ENCODE data around the gene P4HA2. TPM values are rescaled to one million over a fixed set of nuclear protein-coding genes. Genes with fewer than 3 reads are reported as not detected.

The P4HA2 gene
- total and polyA plus RNA-seq, 2 of the 8 experiments (the other 6 are each of a cell fraction or from before 2014, with no cell fraction given), result 7.4 to 9.3 TPM

GRCh38 chr5:132227485-132228240 is at the start of gene P4HA2 (continued):
- no peak for TF ChIP-seq CHD7 (IDR thresholded peaks at IDR 0.05; ENCODE audit: insufficient replicate concordance, low read length)
- TF ChIP-seq SIX5 (IDR thresholded peaks at IDR 0.05; ENCODE audit: low read depth, low read length), result no peak
- peak in 1 of 2 experiments; percentile 54; a peak in 1 of 3 replicates for TF ChIP-seq POLR2A (IDR thresholded peaks at IDR 0.05; ENCODE audit: control extremely low read depth in 1 of 2, low read depth in 2 of 2, low read length in 2 of 2)
- no peak for TF ChIP-seq POU5F1 (IDR thresholded peaks at IDR 0.05; ENCODE audit: low read depth, low read length)
- TF ChIP-seq RFX5 (IDR thresholded peaks at IDR 0.05; ENCODE audit: borderline replicate concordance, low read depth, low read length), result no peak
- TF ChIP-seq EZH2 (IDR thresholded peaks at IDR 0.05; ENCODE audit: low read depth, low read length, severe bottlenecking), result peak; percentile 37
- no peak for TF ChIP-seq GABPA (IDR thresholded peaks at IDR 0.05; ENCODE audit: borderline replicate concordance, insufficient read depth, low read length)
- TF ChIP-seq NRF1 (IDR thresholded peaks at IDR 0.05; ENCODE audit: low read depth, low read length), result no peak
- TF ChIP-seq HDAC6 (IDR thresholded peaks at IDR 0.05; ENCODE audit: low read depth, low read length), result no peak
- no peak for TF ChIP-seq JUN (IDR thresholded peaks at IDR 0.05; ENCODE audit: low read depth, low read length)
- peak; percentile 64 for TF ChIP-seq PHF8 (conservative IDR thresholded peaks at IDR 0.05; ENCODE audit: low read depth, low read length)

Data from H1 (cell line).